Duodenal mucosa (tissue), 2 donors: ENCODE data around the gene RFX8.
"Not testable (repeated sequence)": the region's sequence is repeated elsewhere in the genome, so short reads cannot be mapped to it uniquely, and the experiment has no call there.

Source experiments
- H3K27ac ChIP-seq: one replicate; pipeline ENCODE4 v1.7.0; 2013; ENCODE audit warnings: low read depth, low read length
- H3K27me3 ChIP-seq, 2 donors: one replicate each; pipeline ENCODE4 v1.7.0; 2013; ENCODE audit warnings: low read length in 2 of 2, control low read depth in 1 of 2; ENCODE audit not compliant: insufficient read depth in 2 of 2, control insufficient read depth in 1 of 2
- H3K36me3 ChIP-seq, 2 donors: one replicate each; pipeline ENCODE4 v1.7.0; 2013; ENCODE audit warnings: low read length in 2 of 2, control low read depth in 1 of 2; ENCODE audit not compliant: insufficient read depth in 2 of 2, control insufficient read depth in 1 of 2
- H3K4me1 ChIP-seq, 2 donors: one replicate each; pipeline ENCODE4 v1.7.0; 2013; ENCODE audit warnings: low read length in 2 of 2, control low read depth in 1 of 2; ENCODE audit not compliant: insufficient read depth in 2 of 2, control insufficient read depth in 1 of 2
- H3K4me3 ChIP-seq, 2 donors: one replicate each; pipeline ENCODE4 v1.7.0; 2013; ENCODE audit warnings: low read length in 2 of 2, low read depth in 1 of 2
- H3K9ac ChIP-seq, 2 donors: one replicate each; pipeline ENCODE4 v1.7.0; 2013; ENCODE audit warnings: low read length in 2 of 2, low read depth in 1 of 2
- H3K9me3 ChIP-seq, 2 donors: one replicate each; pipeline ENCODE4 v1.7.0; 2013; ENCODE audit warnings: low read length in 2 of 2, control low read depth in 1 of 2; ENCODE audit not compliant: control insufficient read depth in 1 of 2

RFX8 gene

DNA sequence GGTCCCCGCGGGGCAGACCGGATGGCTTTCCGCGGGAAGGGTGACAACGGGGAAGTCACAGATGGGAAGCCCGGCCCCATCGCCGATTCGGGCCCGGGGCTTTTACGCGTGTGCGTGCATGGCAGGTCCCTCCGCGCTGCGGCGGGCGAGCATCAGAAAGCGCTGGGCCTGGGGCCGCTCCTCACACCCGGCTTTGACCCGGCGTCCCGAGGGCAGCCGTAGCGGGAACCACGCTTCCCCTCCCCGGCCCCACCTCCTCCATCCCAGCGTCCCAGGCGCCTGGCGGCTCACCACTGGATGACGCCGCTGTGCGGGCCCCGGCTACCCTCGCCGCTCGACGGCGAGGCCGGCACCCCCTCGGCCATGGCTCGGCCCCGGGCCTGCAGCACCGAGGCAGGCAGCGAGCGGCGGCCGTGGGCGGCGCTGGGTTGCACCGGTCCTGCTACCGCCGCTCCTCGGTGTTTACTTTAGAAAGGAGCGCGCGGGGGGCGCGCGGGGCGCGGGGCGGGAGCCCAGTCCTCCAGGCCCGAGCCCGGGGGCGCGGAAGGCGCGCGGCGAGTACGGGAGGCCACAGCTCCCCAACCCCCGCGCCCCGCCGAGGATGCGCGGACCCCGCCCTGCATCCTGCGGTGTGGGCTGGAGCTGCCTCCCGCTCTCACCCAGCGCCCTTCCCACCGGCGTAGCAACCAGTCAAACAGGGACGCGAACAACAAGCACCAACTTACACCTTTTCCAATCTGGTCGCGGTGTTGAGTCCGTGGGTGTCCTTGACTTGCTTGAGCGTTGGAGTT is 806 bp downstream of the RFX8 start:
- no peak overlapping the region for H3K9ac ChIP-seq

DNA sequence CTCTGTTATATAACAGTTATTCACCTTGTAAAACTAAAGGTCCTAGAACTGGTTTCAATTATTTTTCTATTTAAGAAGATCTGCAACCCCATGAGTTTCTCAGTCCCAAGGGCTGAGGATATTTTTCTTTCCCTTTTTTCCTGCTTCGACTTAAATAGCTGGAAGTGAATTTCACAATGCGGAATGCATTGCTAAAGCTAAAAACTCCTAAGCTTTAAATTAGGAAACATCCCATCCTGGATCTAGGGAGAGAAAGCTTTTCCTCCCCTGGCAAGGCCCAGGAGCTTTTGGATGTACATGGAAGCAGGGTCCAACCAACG is 1.4 kb downstream of the RFX8 start:
- Histone ChIP-seq H3K4me3 (peak overlapping the region; percentile 57 to 61), H3K4me1 (no peaks in the 10 kb centered on the region), H3K27me3 (peaks cover 9 to 15% of the 10 kb centered on the region in 2 donors), H3K36me3 (no peaks in the 10 kb centered on the region), H3K27ac (no peak overlapping the region), H3K9ac (no peak overlapping the region), H3K9me3 (no peaks in the 10 kb centered on the region)

More for the DNA sequence above, 806 bp downstream of the RFX8 start:
- no peaks in the 10 kb centered on the region for H3K36me3 ChIP-seq
- no peak overlapping the region for H3K27ac ChIP-seq
- H3K9me3 ChIP-seq: no peaks in the 10 kb centered on the region
- H3K4me1 ChIP-seq: no peaks in the 10 kb centered on the region
- H3K4me3 ChIP-seq: peak overlapping the region; percentile 57 to 61
- peaks cover 9 to 20% of the 10 kb centered on the region in 2 donors for H3K27me3 ChIP-seq

DNA sequence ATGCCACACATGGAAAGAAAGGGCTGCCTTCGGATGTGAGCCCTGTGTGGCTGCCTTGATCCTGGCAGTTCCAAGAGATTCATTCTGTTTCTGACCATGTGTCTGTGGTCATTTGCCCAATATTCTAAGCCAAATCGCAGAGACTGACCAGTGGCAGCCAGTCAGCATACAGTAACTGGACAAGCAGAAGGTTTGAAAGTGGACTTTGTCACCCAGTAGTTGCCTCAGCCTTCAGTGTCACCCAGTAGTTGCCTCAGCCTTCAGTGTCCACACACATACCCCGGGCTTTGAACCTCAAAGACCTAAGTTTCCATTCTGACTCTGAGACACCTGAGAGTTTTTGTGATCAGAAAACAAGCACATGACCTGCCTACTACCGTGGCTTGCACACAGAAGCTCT is 5.0 kb downstream of the RFX8 start:
- no peak overlapping the region for H3K27ac ChIP-seq
- H3K9ac ChIP-seq: no peak overlapping the region
- H3K27me3 ChIP-seq: peaks cover 8 to 9% of the 10 kb centered on the region in 2 donors
- H3K4me1 ChIP-seq: no peaks in the 10 kb centered on the region
- no peak overlapping the region for H3K4me3 ChIP-seq
- H3K9me3 ChIP-seq: no peaks in the 10 kb centered on the region
- H3K36me3 ChIP-seq: no peaks in the 10 kb centered on the region

DNA sequence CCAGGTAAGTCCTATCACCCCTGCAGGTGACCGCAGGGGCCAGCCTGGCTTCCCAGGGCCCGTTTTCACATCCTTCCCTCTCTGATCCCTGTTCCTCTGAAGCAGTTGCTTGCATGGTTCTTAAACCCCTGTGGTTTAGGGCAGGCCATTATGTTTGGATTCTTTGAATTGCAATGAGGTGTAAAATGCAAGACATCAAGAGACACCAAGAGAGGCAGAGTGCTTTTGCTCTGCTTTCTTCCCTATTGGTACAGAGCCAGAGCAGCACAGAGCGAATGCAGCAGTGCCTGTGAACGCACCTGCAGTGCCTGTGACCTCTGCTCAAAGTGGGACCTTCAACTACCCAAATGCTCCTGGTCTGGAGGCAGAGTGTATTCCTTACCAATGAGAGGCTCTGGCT is 7.6 kb downstream of the RFX8 start:
- no peaks in the 10 kb centered on the region for H3K27me3 ChIP-seq
- H3K4me1 ChIP-seq: no peaks in the 10 kb centered on the region
- H3K9me3 ChIP-seq: no peaks in the 10 kb centered on the region
- H3K9ac ChIP-seq: no peak overlapping the region
- H3K4me3 ChIP-seq: no peak overlapping the region
- H3K27ac ChIP-seq: no peak overlapping the region
- no peaks in the 10 kb centered on the region for H3K36me3 ChIP-seq

DNA sequence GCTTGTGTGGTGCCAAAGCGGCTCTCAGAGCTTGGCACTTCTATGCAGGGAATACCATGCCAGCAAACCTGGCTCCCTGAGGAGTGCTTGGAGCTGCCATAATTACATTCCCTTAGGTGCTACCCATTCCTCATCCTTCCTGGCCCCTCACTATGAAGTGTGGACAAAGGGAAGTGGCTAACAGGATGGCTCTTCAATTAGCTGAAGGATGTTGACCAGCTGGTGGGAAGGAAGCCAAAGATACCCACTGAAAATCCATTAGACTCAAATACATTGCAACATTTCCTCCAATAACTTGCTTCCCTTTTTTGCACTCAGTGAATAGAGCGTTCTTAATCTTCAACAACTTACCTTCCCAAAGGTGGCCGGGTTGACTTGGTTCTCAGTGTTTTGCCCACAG is 8.5 kb downstream of the RFX8 start:
- Histone ChIP-seq H3K27ac (no peak overlapping the region), H3K9me3 (no peaks in the 10 kb centered on the region), H3K4me1 (no peaks in the 10 kb centered on the region), H3K27me3 (no peaks in the 10 kb centered on the region), H3K9ac (no peak overlapping the region), H3K36me3 (no peaks in the 10 kb centered on the region), H3K4me3 (no peak overlapping the region)

DNA sequence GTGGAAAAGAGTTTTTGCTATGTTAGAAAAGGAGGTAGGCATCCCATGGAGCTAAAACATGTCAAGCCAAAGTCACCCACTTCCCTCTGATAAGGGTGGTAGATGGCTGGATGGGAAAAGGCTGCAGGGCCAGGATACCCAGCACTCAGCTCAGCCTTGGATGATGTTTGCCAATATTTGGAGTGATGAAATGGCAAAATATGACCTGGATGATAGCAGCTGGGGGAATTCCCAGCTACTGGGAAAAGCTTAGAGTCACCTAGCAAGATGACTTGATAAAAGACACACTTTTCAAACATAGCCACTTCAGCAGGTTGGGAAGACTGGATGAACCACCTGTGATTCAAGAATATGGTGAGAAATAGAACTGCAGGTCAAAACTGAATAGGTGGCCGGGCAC is 10.1 kb downstream of the RFX8 start:
- Histone ChIP-seq H3K4me3 (no peak overlapping the region), H3K27me3 (no peaks in the 10 kb centered on the region), H3K27ac (peak overlapping the region; percentile 13), H3K4me1 (no peaks in the 10 kb centered on the region), H3K9ac (no peak overlapping the region), H3K9me3 (no peaks in the 10 kb centered on the region), H3K36me3 (no peaks in the 10 kb centered on the region)

DNA sequence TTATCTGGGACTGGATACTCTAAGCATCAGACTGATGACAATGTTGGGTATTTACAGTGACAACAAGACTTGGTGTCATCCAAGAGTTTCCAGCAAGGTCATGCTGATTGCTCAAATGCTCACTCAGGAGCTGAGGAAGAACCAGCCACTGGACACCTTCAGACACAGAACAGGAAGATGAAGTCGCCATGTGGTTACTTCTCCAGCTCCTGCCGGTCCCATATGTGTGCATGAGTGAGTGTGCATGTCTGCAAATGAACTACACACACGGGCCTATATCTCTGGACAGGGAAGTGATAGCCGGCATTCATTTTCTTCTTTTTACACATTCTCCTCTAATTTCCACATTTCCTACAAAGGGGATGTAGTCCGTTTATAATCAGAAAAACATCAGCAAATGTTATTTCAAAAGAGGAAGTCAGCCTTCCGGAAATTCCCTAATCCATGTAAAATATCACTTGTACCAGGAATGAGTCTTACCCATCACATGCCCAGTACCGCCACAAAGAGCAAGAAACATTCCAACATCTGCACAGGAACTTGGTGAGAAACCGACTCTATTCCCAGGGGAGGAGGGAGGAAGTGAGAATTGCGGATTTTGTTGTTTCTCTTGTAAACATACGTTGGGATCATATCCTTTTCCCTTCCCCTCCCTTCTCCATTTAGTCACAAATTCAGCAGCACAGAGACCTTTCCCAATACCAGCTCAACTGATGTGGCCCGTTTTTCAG is 10.8 kb downstream of the RFX8 start:
- H3K4me1 ChIP-seq: no peaks in the 10 kb centered on the region
- no peak overlapping the region for H3K9ac ChIP-seq
- H3K4me3 ChIP-seq: no peak overlapping the region
- no peaks in the 10 kb centered on the region for H3K27me3 ChIP-seq
- H3K36me3 ChIP-seq: no peaks in the 10 kb centered on the region
- H3K27ac ChIP-seq: no peak overlapping the region
- H3K9me3 ChIP-seq: no peaks in the 10 kb centered on the region

DNA sequence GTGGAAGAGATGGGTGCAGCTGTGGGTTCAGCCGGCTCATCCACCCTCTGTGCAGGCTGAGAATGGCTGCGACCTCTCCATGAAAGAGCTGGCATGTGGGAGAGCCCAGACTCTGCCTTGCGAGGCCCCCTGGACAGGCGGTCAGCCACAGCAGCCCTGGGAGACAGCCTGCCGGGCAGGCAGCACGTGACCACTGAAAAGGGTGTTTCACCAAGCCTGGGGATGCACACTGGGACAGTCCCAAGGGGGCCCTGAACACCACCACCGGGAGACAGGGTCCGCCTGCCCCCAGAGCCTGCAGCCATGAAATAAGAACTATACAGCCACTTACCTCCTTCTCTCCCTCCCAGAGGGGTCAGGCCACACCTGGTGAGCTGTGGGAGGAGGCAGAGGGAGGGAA is 11.5 kb downstream of the RFX8 start:
- Histone ChIP-seq H3K4me3 (no peak overlapping the region), H3K36me3 (no peaks in the 10 kb centered on the region), H3K9me3 (no peaks in the 10 kb centered on the region), H3K27ac (no peak overlapping the region), H3K9ac (no peak overlapping the region), H3K27me3 (no peaks in the 10 kb centered on the region), H3K4me1 (no peaks in the 10 kb centered on the region)

DNA sequence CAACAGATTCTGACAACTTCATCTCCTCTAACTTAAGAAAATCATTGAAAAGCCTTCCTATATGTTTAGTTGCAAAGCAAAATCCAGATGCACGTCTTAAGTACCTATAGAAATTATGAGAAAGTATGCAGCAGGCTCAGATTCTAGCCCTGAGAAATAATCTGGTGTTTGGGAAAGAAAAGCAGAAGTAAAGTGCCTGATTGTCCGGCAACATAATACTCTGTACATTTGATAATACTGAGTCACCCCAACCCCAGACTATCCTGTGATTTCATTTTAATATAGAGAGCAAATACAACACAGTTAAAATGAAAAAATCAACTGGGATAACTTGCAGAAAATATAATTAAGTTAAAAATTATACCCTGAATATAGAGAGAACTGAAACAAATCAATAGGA is 13.5 kb downstream of the RFX8 start:
- Histone ChIP-seq H3K27ac (no peak overlapping the region), H3K9me3 (no peaks in the 10 kb centered on the region), H3K4me3 (no peak overlapping the region), H3K4me1 (no peaks in the 10 kb centered on the region), H3K9ac (no peak overlapping the region), H3K36me3 (no peaks in the 10 kb centered on the region), H3K27me3 (no peaks in the 10 kb centered on the region)

DNA sequence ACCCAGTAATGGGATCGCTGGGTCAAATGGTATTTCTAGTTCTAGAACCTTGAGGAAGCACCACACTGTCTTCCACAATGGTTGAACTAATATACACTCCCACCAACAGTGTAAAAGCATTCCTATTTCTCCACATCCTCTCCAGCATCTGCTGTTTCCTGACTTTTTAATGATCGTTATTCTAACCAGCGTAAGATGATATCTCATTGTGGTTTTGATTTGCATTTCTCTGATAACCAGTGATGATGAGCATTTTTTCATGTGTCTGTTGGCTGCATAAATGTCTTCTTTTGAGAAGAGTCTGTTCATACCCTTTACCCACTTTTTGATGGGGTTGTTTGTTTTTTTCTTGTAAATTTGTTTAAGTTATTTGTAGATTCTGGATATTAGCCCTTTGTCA is 20.5 kb downstream of the RFX8 start:
- not testable (repeated sequence) for H3K36me3 ChIP-seq, H3K4me1 ChIP-seq, H3K9ac ChIP-seq, H3K27me3 ChIP-seq, H3K4me3 ChIP-seq, H3K27ac ChIP-seq, H3K9me3 ChIP-seq
